Fibroblast of skin of abdomen (primary cell): Measurements from ENCODE around the gene NTF3.
"Not testable (repeated sequence)": the region's sequence is repeated elsewhere in the genome, so short reads cannot be mapped to it uniquely, and the experiment has no call there.

ENCODE experiments used
- DNase-seq: peaks from one replicate; pipeline ENCODE4 v3.0.0-alpha.2; 2013

Gene NTF3

DNA sequence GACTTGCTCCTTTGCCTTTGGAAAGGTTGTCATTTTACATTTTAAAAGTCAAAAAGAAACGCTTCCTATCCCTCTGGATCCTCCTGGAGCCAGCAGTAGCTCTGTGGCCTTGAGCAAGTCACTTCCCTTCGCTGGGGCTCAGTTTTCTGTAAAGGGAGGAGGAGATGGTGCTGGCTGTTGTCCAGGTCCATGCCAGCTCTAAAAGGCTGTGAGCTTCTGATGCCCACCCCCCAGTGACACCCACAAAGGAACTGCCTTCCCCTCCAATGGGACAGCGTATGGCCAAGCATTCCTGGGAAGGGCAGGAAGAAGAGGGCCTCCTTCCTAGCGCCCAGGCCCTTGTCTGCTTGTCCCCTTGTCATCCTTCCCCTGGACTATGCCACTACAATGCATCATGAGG is 81.5 kb downstream of the NTF3 start:
- DNase-seq, result no peak

GRCh38 chr12:5514016-5514415 is 82.1 kb downstream of the NTF3 start:
- no peak for DNase-seq

DNA sequence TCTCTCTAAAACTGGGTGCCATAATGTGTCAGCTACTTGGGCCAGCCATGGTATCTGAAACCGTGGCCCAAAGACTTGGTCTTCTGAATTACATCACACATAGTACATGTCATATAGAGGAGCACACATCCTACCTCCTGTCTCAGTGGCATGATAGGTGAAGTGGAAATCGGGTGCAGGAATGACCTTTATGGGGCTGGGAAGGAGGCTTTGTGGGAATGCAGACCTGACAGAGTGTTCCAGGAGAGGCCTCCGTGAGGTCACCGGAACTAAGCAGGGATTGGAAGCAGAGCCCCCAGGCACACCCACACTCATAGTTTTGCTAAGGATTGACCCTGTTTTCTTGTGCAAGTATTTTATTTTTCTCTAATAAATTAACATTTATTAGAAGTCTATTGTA is 82.6 kb downstream of the NTF3 start:
- DNase-seq, result no peak

DNA sequence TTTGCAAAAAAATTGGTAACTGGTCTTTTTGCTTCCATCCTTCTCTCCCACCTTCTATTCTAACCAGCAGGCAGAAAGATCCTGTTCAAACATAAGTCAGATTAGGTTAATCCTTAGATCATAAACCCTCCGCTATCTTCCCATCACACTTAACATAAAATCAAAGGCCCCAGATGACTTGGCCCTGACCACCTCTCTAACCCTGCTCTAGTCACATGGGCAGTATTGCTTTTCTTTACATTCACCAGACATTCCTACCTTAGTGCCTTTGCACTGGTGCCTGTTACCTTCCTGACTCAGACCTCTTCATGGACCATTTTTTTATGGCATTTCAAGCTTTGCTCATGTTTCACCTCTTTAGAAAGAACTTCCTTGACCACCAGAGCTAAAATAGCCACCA is 83.5 kb downstream of the NTF3 start:
- DNase-seq, result no peak

DNA sequence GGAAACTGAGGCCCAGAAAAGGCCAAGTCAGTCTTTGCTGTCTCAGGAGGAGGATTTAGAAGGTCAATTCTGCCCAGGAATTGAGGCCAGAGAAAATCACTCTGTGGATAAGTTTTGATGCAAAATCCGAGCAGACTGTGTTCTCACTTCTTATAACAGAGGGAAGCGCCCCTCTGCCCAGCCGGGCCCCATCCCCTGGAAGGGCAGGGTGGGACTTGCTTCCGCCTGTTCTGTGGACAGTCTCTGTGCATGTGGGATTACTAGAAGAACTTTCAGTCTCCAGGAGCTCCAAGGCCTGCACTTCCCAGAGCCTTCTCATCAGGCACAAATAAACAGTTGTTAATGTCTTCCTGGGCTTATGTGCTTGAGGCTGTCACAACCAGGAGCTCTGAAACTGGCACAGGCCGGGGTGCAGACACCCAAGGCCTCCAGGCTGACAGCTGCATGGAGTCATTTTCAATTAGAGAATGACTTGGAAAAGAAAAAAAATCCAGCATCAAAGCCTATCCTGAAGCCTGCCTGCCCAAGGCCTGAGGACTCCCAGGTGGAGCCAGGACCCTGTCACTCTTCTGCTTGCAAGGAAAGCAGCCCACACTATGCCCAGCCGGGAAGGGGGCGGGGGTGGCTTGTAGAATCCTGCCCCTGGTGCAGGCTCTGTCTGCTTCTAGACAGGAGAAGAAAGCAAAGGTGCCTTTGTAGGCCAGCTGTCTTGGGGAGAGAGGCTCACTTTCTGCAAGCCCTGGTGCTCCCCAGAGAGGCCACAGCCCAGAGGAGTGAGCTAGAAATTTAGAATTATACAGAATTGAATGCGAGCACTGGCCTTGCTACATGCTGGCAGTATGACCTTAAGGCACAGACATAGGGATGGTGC is 84.7 kb downstream of the NTF3 start:
- DNase-seq, result no peak

GRCh38 chr12:5518584-5519365 is 86.9 kb downstream of the NTF3 start:
- DNase-seq, result no peak

GRCh38 chr12:5520037-5520436 is 88.1 kb downstream of the NTF3 start:
- no peak for DNase-seq

DNA sequence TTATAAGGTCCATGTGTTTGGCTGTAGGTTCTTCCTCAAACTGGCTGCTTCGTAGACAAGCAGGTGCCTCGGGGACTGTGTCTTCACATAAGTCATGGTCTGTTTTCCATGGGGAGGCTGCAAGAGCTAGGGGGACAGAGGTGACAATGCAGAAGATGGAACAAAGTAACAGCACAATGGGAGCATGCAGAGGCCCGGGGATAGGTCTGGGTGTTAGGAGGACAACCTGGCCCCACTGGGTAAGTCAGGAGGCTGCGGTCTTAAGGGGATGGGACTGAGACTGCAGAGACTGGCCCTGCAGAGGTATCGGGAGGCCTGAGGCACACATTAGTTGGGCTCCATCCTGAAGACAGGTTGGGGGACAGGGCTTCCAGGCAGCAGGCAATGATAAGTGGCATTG is 88.9 kb downstream of the NTF3 start:
- DNase-seq, result no peak

DNA sequence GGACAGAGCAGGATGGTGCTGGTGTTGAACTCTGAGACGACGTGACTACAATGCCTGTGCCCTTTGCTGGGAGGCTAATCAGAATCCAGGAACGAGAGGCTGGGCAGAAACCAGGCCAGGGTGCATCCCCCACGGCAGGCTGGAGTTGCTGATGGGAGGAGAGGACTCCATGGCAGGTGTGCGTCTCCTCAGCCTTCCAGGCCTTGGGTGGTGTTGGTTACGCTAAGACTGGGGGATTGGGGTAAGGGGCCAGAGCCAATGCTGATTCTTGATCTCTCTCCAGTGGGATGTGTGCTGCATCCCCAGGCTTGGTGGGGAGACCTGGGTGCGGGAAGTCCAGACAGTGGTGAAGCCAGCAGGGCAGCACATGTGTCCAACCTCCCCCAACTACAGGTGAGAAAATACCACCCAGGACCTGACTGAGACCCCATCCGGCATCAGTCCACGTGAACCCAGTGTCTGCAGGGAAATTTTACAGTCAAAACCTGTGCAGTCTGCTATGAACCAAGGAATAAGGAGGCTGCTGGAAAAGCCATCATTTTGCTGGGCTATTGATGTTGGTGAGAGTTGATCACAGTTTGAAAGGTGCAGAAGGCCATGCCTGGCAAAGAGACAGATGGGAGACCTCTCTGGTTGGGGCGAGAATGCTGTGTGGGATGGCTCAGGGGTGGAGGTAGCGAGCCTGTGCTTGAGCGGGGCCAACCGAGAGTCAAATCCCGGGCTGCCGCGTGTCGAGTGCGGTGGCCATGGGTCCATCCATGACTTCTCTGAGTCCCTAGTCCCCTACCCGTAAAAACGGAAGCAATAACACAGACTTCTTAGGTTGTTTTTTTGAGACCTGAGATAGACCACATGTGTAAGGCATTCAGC is 89.8 kb downstream of the NTF3 start:
- DNase-seq, result no peak

DNA sequence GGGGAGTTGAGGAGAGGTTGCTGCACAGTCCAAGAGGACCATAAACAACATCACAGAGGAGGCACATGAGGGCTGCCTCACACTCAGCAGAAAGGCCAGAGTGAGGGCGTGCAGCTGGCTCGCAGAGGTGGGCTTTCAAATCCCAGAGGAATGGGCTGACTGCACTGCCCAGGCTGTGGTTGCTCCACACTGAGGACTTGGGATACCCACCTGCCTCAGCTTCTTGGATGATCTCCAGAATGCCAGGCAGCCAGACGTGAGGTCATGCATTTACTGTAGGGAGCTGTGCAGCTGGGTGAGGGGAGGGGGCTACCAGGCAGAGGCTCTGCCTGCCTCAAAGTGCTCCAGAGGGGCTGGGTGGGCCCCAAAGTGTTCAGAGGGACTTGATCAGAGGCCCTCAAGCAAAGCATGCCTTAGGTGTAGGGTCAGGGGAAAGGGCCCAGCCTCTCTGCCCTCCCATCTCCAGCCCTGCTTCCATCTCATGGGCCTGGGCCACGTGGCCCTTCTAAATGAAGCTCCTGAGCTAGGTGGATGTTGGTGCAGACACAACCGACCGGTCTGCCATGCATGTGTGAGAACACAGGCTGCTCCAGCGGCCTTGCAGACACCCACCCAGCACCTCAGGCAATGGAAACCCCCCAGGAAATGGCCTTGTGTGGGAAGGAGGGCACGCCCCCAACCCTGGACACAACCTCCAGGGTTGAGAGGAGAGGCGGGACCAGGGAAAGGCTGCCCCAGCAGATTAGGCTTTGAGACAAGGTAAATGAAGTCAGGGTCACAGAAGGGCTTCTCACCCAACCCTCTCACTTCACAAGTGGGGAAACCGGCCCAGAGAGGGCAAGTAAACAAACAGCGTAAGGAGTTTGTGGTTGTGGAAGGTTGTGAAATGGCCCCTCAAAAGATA is 90.8 kb downstream of the NTF3 start:
- DNase-seq, result no peak

GRCh38 chr12:5523396-5524115 is 91.6 kb downstream of the NTF3 start:
- no peak for DNase-seq

DNA sequence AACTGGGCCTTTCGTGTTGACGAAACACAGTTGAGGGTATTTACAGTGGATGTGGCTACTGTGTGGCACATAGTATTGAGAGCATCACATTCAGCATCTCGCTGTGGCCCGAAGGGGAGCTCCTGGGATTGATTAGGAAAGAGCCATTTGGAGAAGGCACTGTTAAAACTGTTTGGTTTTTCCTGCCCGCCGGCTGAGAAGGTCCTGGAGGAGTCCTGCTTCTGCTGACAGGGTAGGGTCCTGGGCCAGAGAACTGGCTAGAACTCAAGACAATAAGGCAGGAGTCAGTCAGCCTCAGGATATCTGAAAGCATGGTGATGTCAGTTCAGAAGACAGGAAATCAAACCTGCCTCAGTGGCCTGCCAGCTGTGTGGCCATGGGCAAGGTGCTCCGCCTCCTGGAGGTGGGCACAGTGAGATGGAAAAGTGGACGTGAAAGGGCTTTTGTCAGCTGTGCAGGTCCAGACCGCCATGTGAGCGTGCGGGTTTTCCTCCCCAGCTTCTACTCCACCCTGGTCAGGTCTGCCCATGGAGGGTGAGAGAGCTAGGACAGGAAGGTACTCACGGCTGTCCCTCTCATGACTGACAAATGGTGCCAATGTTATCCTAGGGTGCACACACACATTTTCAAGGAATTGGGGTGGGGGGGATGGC is 92.3 kb downstream of the NTF3 start:
- DNase-seq, result no peak

DNA sequence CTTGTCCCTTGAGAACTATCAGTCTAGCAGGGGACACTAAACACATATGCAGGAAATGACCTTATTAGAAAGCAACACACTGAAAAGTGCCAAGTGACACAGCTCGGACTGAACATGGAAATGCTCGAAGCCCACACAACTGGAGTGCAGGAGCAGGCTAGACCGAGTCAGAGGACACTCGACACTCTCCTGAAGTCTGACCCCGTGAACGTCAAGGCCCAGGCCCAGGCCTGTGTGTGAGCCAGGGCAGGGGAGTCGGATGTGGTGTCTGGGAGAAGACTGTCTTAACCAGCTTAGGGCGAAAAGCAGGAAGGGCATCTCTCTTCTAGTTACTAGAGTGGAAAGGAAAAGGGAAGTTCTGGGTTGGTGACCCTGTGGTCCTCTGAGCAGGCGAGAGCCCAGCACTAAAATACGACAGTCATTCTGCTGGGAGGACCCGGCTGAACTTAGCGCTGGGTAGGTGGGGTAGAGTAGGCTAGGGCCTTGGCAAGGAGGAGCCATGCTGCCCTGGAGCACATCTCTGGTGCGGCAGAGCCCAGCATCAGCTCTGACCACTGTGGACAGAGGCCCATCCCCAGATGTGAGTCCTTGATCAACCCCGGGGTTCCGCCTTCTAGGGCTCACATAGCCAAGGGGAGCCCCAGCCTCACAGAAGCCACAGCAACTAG is 93.0 kb downstream of the NTF3 start:
- DNase-seq, result no peak

- no peak for DNase-seq
Measured at GRCh38 chr12:5525783-5526367, 94.0 kb downstream of the NTF3 start.

DNA sequence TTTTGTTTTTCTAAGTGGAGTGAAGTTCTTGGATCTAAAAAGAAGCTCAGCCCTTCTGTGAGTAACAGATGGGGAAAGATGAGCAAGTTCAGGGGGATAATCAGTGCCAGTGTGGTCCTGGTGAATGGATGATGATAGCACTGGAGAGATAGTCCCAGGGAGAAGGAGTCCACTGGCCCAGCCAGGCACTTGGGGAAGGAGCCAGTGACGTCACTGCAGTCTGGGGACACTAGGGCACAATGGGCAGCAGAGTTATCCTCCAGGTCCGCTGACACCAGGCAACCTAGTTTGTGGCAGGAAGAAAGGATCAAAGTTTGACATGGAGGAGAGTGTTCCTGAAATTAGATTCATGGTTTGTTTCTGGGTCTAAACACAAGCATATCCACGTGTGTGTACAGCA is 101.5 kb downstream of the NTF3 start:
- DNase-seq, result no peak

DNA sequence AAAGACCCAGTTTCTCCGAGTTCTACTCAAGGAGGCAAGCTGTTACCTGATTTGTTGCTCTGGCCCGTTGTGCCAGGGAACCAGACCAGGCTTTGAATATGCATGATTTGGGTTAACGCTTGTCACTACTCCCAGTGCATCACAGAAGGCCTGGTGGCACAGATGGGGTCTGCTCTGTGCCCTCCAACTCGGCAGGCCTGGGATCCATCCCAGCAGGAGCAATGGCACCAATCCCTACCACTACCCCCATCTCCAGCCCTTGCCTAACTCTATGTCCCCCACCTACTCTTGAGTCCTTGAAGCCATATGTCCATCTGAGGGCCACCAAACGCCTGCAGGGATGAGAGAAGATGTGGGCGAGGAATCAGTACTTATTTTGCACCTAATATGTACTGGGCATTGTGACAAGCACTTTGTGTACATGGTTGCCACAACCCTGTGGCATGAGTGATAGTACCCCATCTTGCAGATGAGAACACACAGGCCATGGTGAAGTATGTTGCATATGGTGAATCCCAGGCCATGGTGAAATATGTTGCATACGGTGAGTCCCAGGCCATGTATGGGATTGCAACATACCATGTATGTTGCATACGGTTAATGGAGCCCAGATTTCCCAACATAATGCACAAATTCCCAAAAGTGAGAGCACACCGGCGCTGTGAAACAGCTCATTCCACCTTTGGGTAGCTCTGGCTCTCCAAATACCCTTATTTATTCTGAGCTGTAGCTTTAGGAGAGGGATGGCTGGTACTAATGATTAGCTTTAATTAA is 102.7 kb downstream of the NTF3 start:
- DNase-seq, result no peak

- peak; percentile 87 for DNase-seq
Measured at GRCh38 chr12:5535541-5535940, 103.6 kb downstream of the NTF3 start.

DNA sequence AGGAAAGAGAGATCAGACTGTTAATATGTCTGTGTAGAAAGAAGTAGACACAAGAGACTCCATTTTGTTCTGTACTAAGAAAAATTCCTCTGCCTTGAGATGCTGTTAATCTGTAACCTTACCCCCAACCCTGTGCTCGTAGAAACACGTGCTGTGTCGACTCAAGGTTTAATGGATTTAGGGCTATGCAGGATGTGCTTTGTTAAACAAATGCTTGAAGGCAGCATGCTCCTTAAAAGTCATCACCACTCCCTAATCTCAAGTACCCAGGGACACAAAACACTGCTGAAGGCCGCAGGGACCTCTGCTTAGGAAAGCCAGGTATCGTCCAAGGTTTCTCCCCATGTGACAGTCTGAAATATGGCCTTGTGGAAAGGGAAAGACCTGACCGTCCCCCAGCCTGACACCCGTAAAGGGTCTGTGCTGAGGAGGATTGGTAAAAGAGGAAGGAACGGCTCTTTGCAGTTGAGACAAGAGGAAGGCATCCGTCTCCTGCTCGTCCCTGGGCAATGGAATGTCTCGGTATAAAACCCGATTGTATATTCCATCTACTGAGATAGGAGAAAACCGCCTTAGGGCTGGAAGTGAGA is 105.2 kb downstream of the NTF3 start:
- not testable (repeated sequence) for DNase-seq
